GM23338 (cell line): Measurements from ENCODE around the gene DNAH10. TPM values are rescaled to one million over a fixed set of nuclear protein-coding genes. Genes with fewer than 3 reads are reported as not detected.

Source experiments
- ATAC-seq: fragments of 200-7000 bp; cut with Tn5 transposase; 3 replicates; pipeline ENCODE4 v1.9.1; 2020
- DNase-seq: peaks from one replicate; pipeline ENCODE4 v3.0.0-alpha.2; 2015; ENCODE audit warnings: low spot score
- H2AFZ ChIP-seq: fragments of 200-600 bp; sonication (generic); 2 replicates; pipeline ENCODE4 v1.8.0; 2016; ENCODE audit warnings: antibody characterized with exemption, mild to moderate bottlenecking, moderate library complexity
- H3F3A ChIP-seq: fragments of 200-600 bp; sonication (generic); replicated peaks from 2 replicates; pipeline ENCODE4 v1.8.0; 2017; ENCODE audit warnings: antibody characterized with exemption, mixed run types, low read depth
- H3K27ac ChIP-seq: fragments of 200-600 bp; sonication (generic); 2 replicates; pipeline ENCODE4 v1.6.1; 2016; ENCODE audit warnings: low read depth
- H3K27me3 ChIP-seq: fragments of 200-600 bp; sonication (generic); 2 replicates; pipeline ENCODE4 v1.8.0; 2016; ENCODE audit warnings: mild to moderate bottlenecking, mixed run types, moderate library complexity; ENCODE audit not compliant: insufficient read depth
- H3K36me3 ChIP-seq: fragments of 200-600 bp; sonication (generic); 2 replicates; pipeline ENCODE4 v1.8.0; 2016; ENCODE audit warnings: mild to moderate bottlenecking; ENCODE audit not compliant: insufficient read depth
- H3K4me1 ChIP-seq: fragments of 200-600 bp; sonication (generic); 2 replicates; pipeline ENCODE4 v1.8.0; 2016; ENCODE audit warnings: mild to moderate bottlenecking, moderate library complexity; ENCODE audit not compliant: insufficient read depth
- H3K4me2 ChIP-seq: fragments of 200-600 bp; sonication (generic); 2 replicates; pipeline ENCODE4 v1.7.1; 2017; ENCODE audit warnings: mixed run types
- H3K4me3 ChIP-seq: fragments of 200-600 bp; sonication (generic); 2 replicates; pipeline ENCODE4 v1.6.1; 2016; ENCODE audit warnings: mixed run types
- H3K79me2 ChIP-seq: fragments of 200-600 bp; sonication (generic); replicated peaks from 2 replicates; pipeline ENCODE4 v1.8.0; 2017; ENCODE audit warnings: mild to moderate bottlenecking; ENCODE audit not compliant: insufficient read depth
- H3K9me2 ChIP-seq: fragments of 200-600 bp; sonication (generic); 2 replicates; pipeline ENCODE4 v1.8.0; 2017; ENCODE audit not compliant: insufficient read depth
- H4K20me1 ChIP-seq: fragments of 200-600 bp; sonication (generic); replicated peaks from 2 replicates; pipeline ENCODE4 v1.8.0; 2017; ENCODE audit warnings: mild to moderate bottlenecking; ENCODE audit not compliant: insufficient read depth
- H3K27ac Mint-ChIP-seq: 2 replicates; pipeline ENCODE4 v1.8.0; 2020; ENCODE audit warnings: inconsistent platforms, mild to moderate bottlenecking, moderate library complexity, mixed read lengths
- H3K27me3 Mint-ChIP-seq: 3 replicates; pipeline ENCODE4 v1.8.0; 2022; ENCODE audit warnings: low read depth, mild to moderate bottlenecking, moderate library complexity, mixed read lengths, inconsistent platforms; ENCODE audit not compliant: insufficient read depth, poor library complexity
- H3K36me3 Mint-ChIP-seq: 3 replicates; pipeline ENCODE4 v1.8.0; 2021; ENCODE audit warnings: low read depth, mild to moderate bottlenecking, inconsistent platforms, moderate library complexity, mixed read lengths
- H3K4me1 Mint-ChIP-seq: 3 replicates; pipeline ENCODE4 v1.8.0; 2020; ENCODE audit warnings: mild to moderate bottlenecking, inconsistent platforms, mixed read lengths
- H3K4me3 Mint-ChIP-seq: 3 replicates; pipeline ENCODE4 v1.8.0; 2021; ENCODE audit warnings: moderate library complexity, mild to moderate bottlenecking, inconsistent platforms, mixed read lengths
- H3K9me3 Mint-ChIP-seq: 3 replicates; pipeline ENCODE4 v1.8.0; 2020; ENCODE audit warnings: moderate library complexity, mild to moderate bottlenecking, inconsistent platforms, mixed read lengths
- CREB1 ChIP-seq: fragments of 250-450 bp; sonication (Bioruptor Pico); IDR thresholded peaks from 2 replicates; pipeline ENCODE4 v1.5.0; 2020; ENCODE audit warnings: low read depth, mild to moderate bottlenecking, moderate library complexity
- CTCF ChIP-seq, 2 experiments: fragments of 200-600 bp in 1 of 2; sonication (generic) in 1 of 2; conservative IDR thresholded peaks; 2 replicates each; pipeline versions ENCODE4 v1.5.1 to v1.6.1; 2016 to 2017; ENCODE audit warnings: antibody characterized with exemption in 2 of 2, low read depth in 2 of 2, mild to moderate bottlenecking in 2 of 2, moderate library complexity in 1 of 2
- ETS1 ChIP-seq: IDR thresholded peaks from 2 replicates; pipeline ENCODE4 v1.6.1; 2016; ENCODE audit warnings: antibody characterized with exemption
- EZH2 ChIP-seq: fragments of 200-600 bp; sonication (generic); IDR thresholded peaks from one replicate; pipeline ENCODE4 v1.8.0; 2017; ENCODE audit warnings: antibody characterized with exemption, mild to moderate bottlenecking, low read depth; ENCODE audit not compliant: unreplicated experiment
- EZH2phosphoT487 ChIP-seq: fragments of 200-600 bp; sonication (generic); IDR thresholded peaks from one replicate; pipeline ENCODE4 v1.8.1; 2018; ENCODE audit warnings: antibody characterized with exemption; ENCODE audit not compliant: unreplicated experiment
- JUNB ChIP-seq: IDR thresholded peaks from one replicate; pipeline ENCODE4 v1.6.1; 2016; ENCODE audit warnings: antibody characterized with exemption; ENCODE audit not compliant: unreplicated experiment
- NANOG ChIP-seq: IDR thresholded peaks from 2 replicates; pipeline ENCODE4 v1.6.1; 2016; ENCODE audit warnings: antibody characterized with exemption, borderline replicate concordance
- POLR2AphosphoS5 ChIP-seq: IDR thresholded peaks from 2 replicates; pipeline ENCODE4 v1.6.1; 2016; ENCODE audit warnings: antibody characterized with exemption, low read depth
- REST ChIP-seq: IDR thresholded peaks from one replicate; pipeline ENCODE4 v1.6.1; 2018; ENCODE audit warnings: antibody characterized with exemption; ENCODE audit not compliant: unreplicated experiment
- STAT1 ChIP-seq: IDR thresholded peaks from one replicate; pipeline ENCODE4 v1.6.1; 2016; ENCODE audit warnings: antibody characterized with exemption; ENCODE audit not compliant: unreplicated experiment
- ZNF114 ChIP-seq: fragments of 250-450 bp; sonication (Bioruptor Pico); IDR thresholded peaks from 2 replicates; pipeline ENCODE4 v1.5.0; 2020; ENCODE audit warnings: mild to moderate bottlenecking, moderate library complexity
- ZNF331 ChIP-seq: fragments of 250-450 bp; sonication (Bioruptor Pico); IDR thresholded peaks from 2 replicates; pipeline ENCODE4 v1.5.0; 2020; ENCODE audit warnings: low read depth, mild to moderate bottlenecking, moderate library complexity
- ZNF462 ChIP-seq: fragments of 250-450 bp; sonication (Bioruptor Pico); IDR thresholded peaks from 2 replicates; pipeline ENCODE4 v1.5.0; 2020; ENCODE audit warnings: mild to moderate bottlenecking, moderate library complexity
- polyA plus RNA-seq: library from polyadenylated mRNA; unstranded; fragments of >200 nt; fragmentation: Nextera tagmentation; extraction: Ambion mirVana; gene quantifications from 2 replicates; pipeline ENCODE4 v1.2.1, GENCODE V29; 2016
- total RNA-seq: library from RNA; depleted of rRNA; stranded (reverse); fragments of >200 nt; shearing (Covaris generic); gene quantifications from 2 replicates; pipeline ENCODE4 v1.2.3, GENCODE V29; 2014

Gene DNAH10
- total and polyA plus RNA-seq, 2 experiments from 2014 or later: 0.03 TPM

GRCh38 chr12:123906711-123907420, 144.8 kb downstream of the DNAH10 start:
- Histone ChIP-seq H3K27me3 (no peaks in the 10 kb centered on the region), H3K36me3 (no peaks in the 10 kb centered on the region), H3K27ac (no peak overlapping the region), H3F3A (no peaks in the 10 kb centered on the region), H3K4me3 (no peak overlapping the region), H4K20me1 (no peaks in the 10 kb centered on the region), H3K4me2 (no peak overlapping the region), H2AFZ (no peak overlapping the region), H3K9me2 (no peaks in the 10 kb centered on the region), H3K4me1 (no peaks in the 10 kb centered on the region), H3K79me2 (no peaks in the 10 kb centered on the region)
- H3K27ac Mint-ChIP-seq: no peak overlapping the region
- ATAC-seq (no peak), DNase-seq (no peak)
- H3K4me3 Mint-ChIP-seq: no peak overlapping the region
- TF ChIP-seq CREB1 (no peak), CTCF (conservative IDR thresholded peaks at IDR 0.05; ENCODE audit: low read depth in 2 of 2) (no peak), POLR2AphosphoS5 (no peak), ZNF331 (CRISPR knock-in tag) (no peak), JUNB (no peak), NANOG (no peak), STAT1 (no peak), ZNF462 (CRISPR knock-in tag) (no peak), ZNF114 (CRISPR knock-in tag) (no peak), ETS1 (no peak), EZH2phosphoT487 (no peak), REST (no peak), EZH2 (no peak)
- peaks cover 10% of the 10 kb centered on the region for H3K9me3 Mint-ChIP-seq
- H3K4me1 Mint-ChIP-seq: no peaks in the 10 kb centered on the region
- peaks cover 7% of the 10 kb centered on the region for H3K36me3 Mint-ChIP-seq
- peaks cover 35% of the 10 kb centered on the region for H3K27me3 Mint-ChIP-seq
